Stimulated activated CD8-positive, alpha-beta memory T cell treated with anti-CD3 and anti-CD28 coated beads, Interleukin-7, amount 100 ng/mL, for 48 hours (primary cell): Measurements from ENCODE around the gene ZFYVE1.
"Not testable (repeated sequence)": the region's sequence is repeated elsewhere in the genome, so short reads cannot be mapped to it uniquely, and the experiment has no call there.

Source experiments
- DNase-seq, 2 donors: peaks; one replicate each; pipeline ENCODE4 v3.0.0-alpha.2; 2020; ENCODE audit warnings: low read depth in 1 of 2; ENCODE audit errors: extremely low read depth in 1 of 2

The ZFYVE1 gene

GRCh38 chr14:73007835-73008234, 19.1 kb downstream of the ZFYVE1 start:
- no peak for DNase-seq

- not testable (repeated sequence) for DNase-seq
Observed at GRCh38 chr14:73004641-73005040, 22.3 kb downstream of the ZFYVE1 start.

GRCh38 chr14:73003681-73004080, 23.2 kb downstream of the ZFYVE1 start:
- DNase-seq: no peak

GRCh38 chr14:73000073-73000472, 26.8 kb downstream of the ZFYVE1 start:
- DNase-seq: no peak

- DNase-seq: no peak
Observed at GRCh38 chr14:72999316-72999715, 27.6 kb downstream of the ZFYVE1 start.

- DNase-seq: no peak
Observed at GRCh38 chr14:72998252-72998903, 28.5 kb downstream of the ZFYVE1 start.

GRCh38 chr14:72996916-72997315, 30.0 kb downstream of the ZFYVE1 start:
- DNase-seq: no peak

- no peak for DNase-seq
Observed at GRCh38 chr14:72990171-72990570, 36.7 kb downstream of the ZFYVE1 start.

GRCh38 chr14:72986857-72987256, 40.0 kb downstream of the ZFYVE1 start:
- no peak for DNase-seq

GRCh38 chr14:72986214-72986613, 40.7 kb downstream of the ZFYVE1 start:
- no peak for DNase-seq

GRCh38 chr14:72982146-72982708, 44.7 kb downstream of the ZFYVE1 start:
- no peak for DNase-seq

GRCh38 chr14:72980863-72981262, 46.0 kb downstream of the ZFYVE1 start:
- DNase-seq: no peak

GRCh38 chr14:72978856-72979255, 48.0 kb downstream of the ZFYVE1 start:
- DNase-seq: no peak

GRCh38 chr14:72975770-72976169, 51.1 kb downstream of the ZFYVE1 start:
- DNase-seq: no peak

GRCh38 chr14:72974661-72975060, 52.2 kb downstream of the ZFYVE1 start:
- no peak for DNase-seq

GRCh38 chr14:72970824-72971434, 56.0 kb downstream of the ZFYVE1 start:
- no peak for DNase-seq

GRCh38 chr14:72970058-72970630, 56.8 kb downstream of the ZFYVE1 start:
- DNase-seq: no peak

- no peak for DNase-seq
Observed at GRCh38 chr14:72968316-72968715, 58.6 kb downstream of the ZFYVE1 start.

- no peak for DNase-seq
Observed at GRCh38 chr14:72966038-72966437, 60.9 kb downstream of the ZFYVE1 start.

GRCh38 chr14:72965249-72965648, 61.7 kb downstream of the ZFYVE1 start:
- no peak for DNase-seq

- DNase-seq: no peak
Observed at GRCh38 chr14:72962829-72963312, 64.0 kb downstream of the ZFYVE1 start.

GRCh38 chr14:72962336-72962754, 64.6 kb downstream of the ZFYVE1 start:
- not testable (repeated sequence) for DNase-seq
